ENCODE data around the gene PLA2G5.
"Not testable (repeated sequence)": the region's sequence is repeated elsewhere in the genome, so short reads cannot be mapped to it uniquely, and the experiment has no call there.

The PLA2G5 gene

GRCh38 chr1:20069874-20070273 is at the start of gene PLA2G5:
TSS of gene PLA2G5 (plus strand) at chr1:20070194. CDS start at chr1:20084831, 14,637 bp downstream.
- no peaks in the 10 kb centered on the region for H3K4me1 ChIP-seq (ENCODE audit: control insufficient read depth, insufficient read depth, low read length)
- H3K9me3 ChIP-seq (ENCODE audit: control insufficient read depth, insufficient read depth, low read length), result no peaks in the 10 kb centered on the region
- no peaks in the 10 kb centered on the region for H3K36me3 ChIP-seq (ENCODE audit: control insufficient read depth, insufficient read depth, low read length)
- no peak within 1 kb of the TSS for H3K9ac ChIP-seq (ENCODE audit: low read depth, low read length)
- H3K27me3 ChIP-seq (ENCODE audit: control insufficient read depth, insufficient read depth, low read length), result no peaks in the 10 kb centered on the region
- no peak within 1 kb of the TSS for H3K4me3 ChIP-seq (ENCODE audit: low read depth, low read length)
- H3K27ac ChIP-seq (ENCODE audit: low read depth, low read length), result no peak within 1 kb of the TSS

- no peaks in the 10 kb centered on the region for H3K27me3 ChIP-seq (ENCODE audit: control insufficient read depth, insufficient read depth, low read length)
- H3K27ac ChIP-seq (ENCODE audit: low read depth, low read length), result no peak overlapping the region
- H3K36me3 ChIP-seq (ENCODE audit: control insufficient read depth, insufficient read depth, low read length), result no peaks in the 10 kb centered on the region
- no peaks in the 10 kb centered on the region for H3K9me3 ChIP-seq (ENCODE audit: control insufficient read depth, insufficient read depth, low read length)
- no peak overlapping the region for H3K9ac ChIP-seq (ENCODE audit: low read depth, low read length)
- no peaks in the 10 kb centered on the region for H3K4me1 ChIP-seq (ENCODE audit: control insufficient read depth, insufficient read depth, low read length)
- H3K4me3 ChIP-seq (ENCODE audit: low read depth, low read length), result no peak overlapping the region
Observed at GRCh38 chr1:20028125-20028524, 41.9 kb upstream of the PLA2G5 start.

GRCh38 chr1:20028726-20029125 is 41.3 kb upstream of the PLA2G5 start:
- H3K36me3 ChIP-seq (ENCODE audit: control insufficient read depth, insufficient read depth, low read length), result no peaks in the 10 kb centered on the region
- H3K27me3 ChIP-seq (ENCODE audit: control insufficient read depth, insufficient read depth, low read length), result no peaks in the 10 kb centered on the region
- H3K4me1 ChIP-seq (ENCODE audit: control insufficient read depth, insufficient read depth, low read length), result no peaks in the 10 kb centered on the region
- H3K9ac ChIP-seq (ENCODE audit: low read depth, low read length), result no peak overlapping the region
- no peak overlapping the region for H3K4me3 ChIP-seq (ENCODE audit: low read depth, low read length)
- H3K27ac ChIP-seq (ENCODE audit: low read depth, low read length), result no peak overlapping the region
- no peaks in the 10 kb centered on the region for H3K9me3 ChIP-seq (ENCODE audit: control insufficient read depth, insufficient read depth, low read length)

- H3K4me3 ChIP-seq (ENCODE audit: low read depth, low read length), result no peak overlapping the region
- no peak overlapping the region for H3K27ac ChIP-seq (ENCODE audit: low read depth, low read length)
- no peaks in the 10 kb centered on the region for H3K27me3 ChIP-seq (ENCODE audit: control insufficient read depth, insufficient read depth, low read length)
- H3K9me3 ChIP-seq (ENCODE audit: control insufficient read depth, insufficient read depth, low read length), result no peaks in the 10 kb centered on the region
- H3K9ac ChIP-seq (ENCODE audit: low read depth, low read length), result no peak overlapping the region
- H3K36me3 ChIP-seq (ENCODE audit: control insufficient read depth, insufficient read depth, low read length), result no peaks in the 10 kb centered on the region
- no peaks in the 10 kb centered on the region for H3K4me1 ChIP-seq (ENCODE audit: control insufficient read depth, insufficient read depth, low read length)
Observed at GRCh38 chr1:20029178-20029912, 40.6 kb upstream of the PLA2G5 start.

- not testable (repeated sequence) for H3K4me1 ChIP-seq (ENCODE audit: control insufficient read depth, insufficient read depth, low read length); H3K9ac ChIP-seq (ENCODE audit: low read depth, low read length); H3K9me3 ChIP-seq (ENCODE audit: control insufficient read depth, insufficient read depth, low read length); H3K27ac ChIP-seq (ENCODE audit: low read depth, low read length); H3K36me3 ChIP-seq (ENCODE audit: control insufficient read depth, insufficient read depth, low read length); H3K4me3 ChIP-seq (ENCODE audit: low read depth, low read length); H3K27me3 ChIP-seq (ENCODE audit: control insufficient read depth, insufficient read depth, low read length)
Observed at GRCh38 chr1:20030436-20031151, 39.4 kb upstream of the PLA2G5 start.

- H3K27me3 ChIP-seq (ENCODE audit: control insufficient read depth, insufficient read depth, low read length), result no peaks in the 10 kb centered on the region
- no peaks in the 10 kb centered on the region for H3K9me3 ChIP-seq (ENCODE audit: control insufficient read depth, insufficient read depth, low read length)
- no peak overlapping the region for H3K9ac ChIP-seq (ENCODE audit: low read depth, low read length)
- no peaks in the 10 kb centered on the region for H3K4me1 ChIP-seq (ENCODE audit: control insufficient read depth, insufficient read depth, low read length)
- H3K4me3 ChIP-seq (ENCODE audit: low read depth, low read length), result no peak overlapping the region
- no peak overlapping the region for H3K27ac ChIP-seq (ENCODE audit: low read depth, low read length)
- no peaks in the 10 kb centered on the region for H3K36me3 ChIP-seq (ENCODE audit: control insufficient read depth, insufficient read depth, low read length)
Observed at GRCh38 chr1:20031161-20031560, 38.8 kb upstream of the PLA2G5 start.

GRCh38 chr1:20031836-20032235 is 38.2 kb upstream of the PLA2G5 start:
- no peaks in the 10 kb centered on the region for H3K4me1 ChIP-seq (ENCODE audit: control insufficient read depth, insufficient read depth, low read length)
- no peak overlapping the region for H3K27ac ChIP-seq (ENCODE audit: low read depth, low read length)
- no peaks in the 10 kb centered on the region for H3K27me3 ChIP-seq (ENCODE audit: control insufficient read depth, insufficient read depth, low read length)
- H3K9me3 ChIP-seq (ENCODE audit: control insufficient read depth, insufficient read depth, low read length), result no peaks in the 10 kb centered on the region
- H3K36me3 ChIP-seq (ENCODE audit: control insufficient read depth, insufficient read depth, low read length), result no peaks in the 10 kb centered on the region
- H3K9ac ChIP-seq (ENCODE audit: low read depth, low read length), result no peak overlapping the region
- no peak overlapping the region for H3K4me3 ChIP-seq (ENCODE audit: low read depth, low read length)

GRCh38 chr1:20032425-20032824 is 37.6 kb upstream of the PLA2G5 start:
- Histone ChIP-seq H3K4me1 (ENCODE audit: control insufficient read depth, insufficient read depth, low read length) (no peaks in the 10 kb centered on the region), H3K27ac (ENCODE audit: low read depth, low read length) (no peak overlapping the region), H3K9ac (ENCODE audit: low read depth, low read length) (no peak overlapping the region), H3K9me3 (ENCODE audit: control insufficient read depth, insufficient read depth, low read length) (no peaks in the 10 kb centered on the region), H3K4me3 (ENCODE audit: low read depth, low read length) (no peak overlapping the region), H3K36me3 (ENCODE audit: control insufficient read depth, insufficient read depth, low read length) (no peaks in the 10 kb centered on the region), H3K27me3 (ENCODE audit: control insufficient read depth, insufficient read depth, low read length) (no peaks in the 10 kb centered on the region)

GRCh38 chr1:20033420-20033819 is 36.6 kb upstream of the PLA2G5 start:
- no peaks in the 10 kb centered on the region for H3K27me3 ChIP-seq (ENCODE audit: control insufficient read depth, insufficient read depth, low read length)
- no peak overlapping the region for H3K9ac ChIP-seq (ENCODE audit: low read depth, low read length)

GRCh38 chr1:20035114-20035513 is 34.9 kb upstream of the PLA2G5 start:
- Histone ChIP-seq H3K36me3 (ENCODE audit: control insufficient read depth, insufficient read depth, low read length) (no peaks in the 10 kb centered on the region), H3K27ac (ENCODE audit: low read depth, low read length) (no peak overlapping the region), H3K4me1 (ENCODE audit: control insufficient read depth, insufficient read depth, low read length) (no peaks in the 10 kb centered on the region), H3K27me3 (ENCODE audit: control insufficient read depth, insufficient read depth, low read length) (no peaks in the 10 kb centered on the region), H3K9me3 (ENCODE audit: control insufficient read depth, insufficient read depth, low read length) (no peaks in the 10 kb centered on the region), H3K9ac (ENCODE audit: low read depth, low read length) (no peak overlapping the region), H3K4me3 (ENCODE audit: low read depth, low read length) (no peak overlapping the region)

More at GRCh38 chr1:20033420-20033819, 36.6 kb upstream of the PLA2G5 start:
- Histone ChIP-seq H3K27ac (ENCODE audit: low read depth, low read length) (no peak overlapping the region), H3K4me1 (ENCODE audit: control insufficient read depth, insufficient read depth, low read length) (no peaks in the 10 kb centered on the region), H3K36me3 (ENCODE audit: control insufficient read depth, insufficient read depth, low read length) (no peaks in the 10 kb centered on the region), H3K4me3 (ENCODE audit: low read depth, low read length) (no peak overlapping the region), H3K9me3 (ENCODE audit: control insufficient read depth, insufficient read depth, low read length) (no peaks in the 10 kb centered on the region)

- Histone ChIP-seq H3K27ac (ENCODE audit: low read depth, low read length) (no peak overlapping the region), H3K4me3 (ENCODE audit: low read depth, low read length) (no peak overlapping the region), H3K9ac (ENCODE audit: low read depth, low read length) (no peak overlapping the region), H3K4me1 (ENCODE audit: control insufficient read depth, insufficient read depth, low read length) (no peaks in the 10 kb centered on the region), H3K27me3 (ENCODE audit: control insufficient read depth, insufficient read depth, low read length) (no peaks in the 10 kb centered on the region), H3K9me3 (ENCODE audit: control insufficient read depth, insufficient read depth, low read length) (no peaks in the 10 kb centered on the region; the same call in 1 of the 2 replicates), H3K36me3 (ENCODE audit: control insufficient read depth, insufficient read depth, low read length) (no peaks in the 10 kb centered on the region)
Observed at GRCh38 chr1:20037877-20038276, 32.1 kb upstream of the PLA2G5 start.

Data from HUES48 (cell line).